ENCODE results near the gene ZSCAN10.
A peak's percentile ranks its signal among the peaks of the same experiment; 100 is the strongest.

The ZSCAN10 gene

DNA sequence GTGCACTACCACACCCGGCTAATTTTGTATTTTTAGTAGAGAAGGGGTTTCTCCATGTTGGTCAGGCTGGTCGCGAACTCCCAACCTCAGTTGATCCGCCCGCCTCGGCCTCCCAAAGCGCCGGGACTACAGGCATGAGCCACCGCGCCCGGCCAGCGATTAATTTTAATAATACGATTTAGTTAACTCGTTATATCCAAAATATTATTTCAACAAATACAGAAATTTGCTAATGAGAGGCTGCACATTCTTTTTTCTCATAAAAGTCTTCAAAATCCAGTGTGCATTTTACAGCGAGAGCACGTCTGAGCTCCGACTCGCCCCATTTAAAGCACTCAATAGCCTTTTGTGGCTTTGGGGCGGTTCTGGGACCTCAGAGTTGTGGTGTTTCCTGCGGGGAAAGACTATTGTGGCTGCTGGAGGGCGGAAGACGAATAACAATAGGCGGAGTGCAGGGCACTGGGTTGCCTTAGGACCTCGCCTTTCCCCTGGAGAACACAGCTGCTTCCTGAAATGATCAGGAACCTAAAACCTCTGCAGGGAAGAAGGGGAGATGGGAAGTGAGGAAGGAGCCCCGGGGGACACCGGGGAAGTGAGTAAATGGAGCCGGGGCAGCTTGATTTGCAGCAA is 2.9 kb upstream of the ZSCAN10 start:
- DNase-seq: peak; percentile 13

DNA sequence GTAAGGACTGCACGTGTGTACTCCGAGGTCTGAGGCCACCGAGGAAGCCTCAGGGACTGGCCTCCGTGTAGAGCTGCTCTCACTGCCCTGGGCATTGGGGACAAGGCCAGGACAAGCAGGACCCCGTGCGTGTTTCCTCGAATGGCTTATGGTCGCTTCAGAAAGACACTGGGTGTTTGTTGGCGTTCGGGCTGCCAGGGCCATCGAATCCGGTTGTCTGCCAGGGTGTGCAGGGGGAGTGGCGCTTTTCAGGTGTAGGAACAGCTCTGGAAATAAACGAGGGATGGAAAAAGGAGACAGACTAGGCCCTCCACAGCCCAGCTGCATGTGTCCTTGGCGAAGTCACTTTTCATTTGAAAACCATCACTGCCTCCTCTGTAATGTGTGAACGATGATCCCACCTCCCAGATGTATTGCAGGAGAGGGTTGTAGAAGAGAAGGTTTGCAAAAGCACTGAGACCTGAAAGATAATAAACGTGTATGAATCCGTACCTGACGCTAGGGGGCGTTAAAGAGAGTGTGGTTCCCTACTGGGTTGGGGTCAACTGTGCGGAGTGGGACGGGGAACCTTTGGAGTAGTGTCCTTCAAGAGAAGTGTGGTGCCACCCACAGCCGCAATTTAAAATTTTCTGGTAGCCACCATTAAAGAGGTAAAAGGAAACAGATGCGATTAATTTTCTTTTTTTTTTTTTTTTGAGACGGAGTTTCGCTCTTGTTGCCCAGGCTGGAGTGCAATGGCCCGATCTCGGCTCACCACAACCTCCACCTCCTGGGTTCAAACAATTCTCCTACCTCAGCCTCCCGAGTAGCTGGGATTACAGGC is 2.1 kb upstream of the ZSCAN10 start:
- peak; percentile 36 for DNase-seq

DNA sequence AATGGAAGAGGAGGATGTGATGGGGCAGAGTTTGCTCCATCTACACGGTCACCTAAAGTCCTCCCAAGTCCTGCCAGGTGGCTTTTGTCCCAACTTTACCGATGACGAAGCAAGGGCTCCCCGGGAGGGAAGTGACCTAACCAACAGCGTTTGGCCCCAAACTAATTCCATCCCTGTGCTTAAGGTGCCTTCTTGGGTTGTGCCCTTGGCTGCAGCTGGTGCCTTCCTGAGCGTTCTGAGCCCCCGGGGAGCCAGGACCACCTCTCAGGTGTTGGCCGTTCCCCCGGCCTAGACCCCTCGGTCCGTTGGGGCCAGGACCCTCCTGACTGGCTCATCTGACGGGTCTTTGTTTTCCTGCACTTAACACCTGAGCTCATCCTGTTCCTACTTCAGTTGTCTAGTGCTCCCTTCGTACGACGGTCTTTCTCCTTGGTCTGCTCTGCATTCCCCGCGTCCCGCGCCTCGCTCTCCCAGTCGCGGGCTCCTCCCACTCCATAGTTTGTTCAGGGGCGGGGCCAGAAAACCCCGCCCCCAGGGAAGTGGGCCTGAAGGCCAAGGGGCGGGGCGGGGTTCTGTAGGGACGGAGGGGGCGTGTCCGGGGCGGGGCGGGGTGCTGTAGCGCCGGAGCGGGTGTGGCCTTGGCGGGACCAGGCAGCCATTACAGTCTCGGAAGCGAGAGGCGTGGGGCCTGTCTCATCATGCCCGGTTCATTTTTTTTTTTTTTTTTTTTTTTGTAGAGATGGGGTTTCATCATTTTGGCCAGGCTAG is 822 bp upstream of the ZSCAN10 start:
- peak; percentile 94 for DNase-seq

DNA sequence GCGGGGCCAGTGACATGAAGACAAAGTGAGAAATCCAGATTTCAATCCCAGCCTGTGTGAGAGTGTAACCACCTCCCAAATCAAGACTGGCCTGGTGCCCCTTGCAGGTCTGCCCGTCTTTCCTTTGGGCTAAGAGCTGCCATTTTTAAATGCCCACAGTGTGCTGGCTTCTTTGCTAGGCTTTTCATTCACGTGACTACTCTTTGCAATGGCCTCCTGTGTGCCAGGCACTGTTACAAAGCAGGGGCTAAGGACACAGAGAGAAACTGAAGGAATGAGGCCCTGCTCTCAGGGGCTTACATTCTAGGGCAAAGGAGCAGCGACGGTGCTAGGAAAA is 269 bp upstream of the ZSCAN10 start:
- DNase-seq: no peak

DNA sequence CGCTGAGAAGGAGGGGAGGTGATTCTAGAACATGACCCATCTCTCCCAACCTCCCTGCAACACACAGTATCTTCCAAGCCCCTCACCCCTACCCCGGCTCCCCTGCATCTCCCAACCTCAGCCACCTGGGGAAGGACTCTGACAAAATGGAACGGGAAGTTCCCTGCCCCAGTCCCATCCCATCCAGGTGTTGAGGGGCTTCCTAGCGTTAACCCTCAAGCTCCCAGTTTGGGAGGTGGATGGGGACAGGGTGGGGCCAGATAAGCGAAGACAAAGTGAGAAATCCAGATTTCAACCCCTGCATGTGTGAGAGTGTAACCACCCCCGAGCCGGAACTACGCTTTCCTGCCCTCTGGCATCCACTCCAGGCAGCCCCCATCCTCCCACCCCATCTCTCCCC is 1.8 kb downstream of the ZSCAN10 start:
- DNase-seq: no peak

DNA sequence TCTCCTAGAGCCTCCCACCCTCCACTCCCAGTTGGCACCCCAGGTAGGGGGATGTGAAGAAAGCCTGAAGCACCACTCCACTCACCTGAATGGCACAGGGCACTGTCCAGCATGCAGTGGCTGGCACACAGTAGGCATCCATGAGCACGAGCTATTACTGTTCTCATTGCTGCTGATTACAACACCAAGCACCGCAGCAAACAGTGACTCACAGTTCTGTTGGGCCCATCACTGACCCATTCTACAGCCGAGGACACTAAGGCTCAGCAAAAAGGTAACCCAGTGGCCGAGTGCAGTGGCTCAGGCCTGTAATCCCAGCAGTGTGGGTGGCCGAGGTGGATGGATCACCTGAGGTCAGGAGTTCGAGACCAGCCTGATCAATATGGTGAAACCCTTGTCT is 2.7 kb downstream of the ZSCAN10 start:
- no peak for DNase-seq

DNA sequence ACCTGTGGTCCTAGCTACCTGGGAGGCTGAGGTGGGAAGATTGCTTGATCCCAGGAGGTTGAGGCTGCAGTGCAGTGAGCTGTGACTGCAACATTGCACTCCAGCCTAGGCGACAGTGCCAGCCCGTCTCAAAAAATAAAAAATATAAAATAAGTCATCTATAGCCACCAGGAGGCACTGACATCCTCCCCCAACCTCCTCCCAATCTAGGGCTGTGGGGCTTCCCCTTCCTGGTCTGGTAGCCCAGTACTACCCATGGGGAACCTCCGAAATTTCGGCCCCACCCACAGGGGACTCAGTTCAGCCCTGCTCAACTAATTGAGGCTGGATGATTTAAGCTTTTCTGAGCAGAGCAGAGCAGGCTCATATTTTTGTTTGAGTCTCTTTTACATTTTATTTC is 3.2 kb downstream of the ZSCAN10 start:
- peak; percentile 41 for DNase-seq

DNA sequence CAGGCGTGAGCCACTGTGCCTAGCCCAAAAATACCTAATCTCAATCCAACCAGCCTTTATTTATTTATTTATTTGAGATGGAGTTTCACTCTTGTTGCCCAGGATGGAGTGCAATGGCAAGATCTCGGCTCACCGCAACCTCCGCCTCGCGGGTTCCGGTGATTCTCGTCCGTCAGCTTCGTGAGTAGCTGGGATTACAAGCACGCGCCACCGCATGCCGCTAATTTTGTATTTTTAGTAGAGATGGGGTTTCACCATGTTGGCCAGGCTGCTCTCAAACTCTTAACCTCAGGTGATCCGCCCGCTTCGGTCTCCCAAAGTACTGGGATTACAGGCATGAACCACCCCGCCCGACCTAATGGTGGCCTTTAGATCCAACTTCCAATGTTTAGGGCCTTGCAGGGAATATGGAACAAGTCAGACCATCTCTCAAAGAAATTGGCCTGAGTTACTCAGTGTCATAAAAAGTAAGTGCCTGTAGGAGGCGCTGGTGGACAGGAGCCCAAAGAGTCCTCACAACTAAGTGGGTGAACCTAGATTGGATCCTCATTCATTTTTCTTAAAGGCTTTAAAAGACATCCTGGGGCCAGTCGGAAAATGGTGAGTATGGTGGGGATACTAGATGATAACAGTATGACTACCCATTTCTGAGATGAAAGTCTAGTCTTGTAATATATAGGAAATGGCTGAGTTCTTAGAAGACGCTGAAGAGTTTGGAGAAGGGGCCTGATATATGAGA is 4.6 kb downstream of the ZSCAN10 start:
- DNase-seq: peak; percentile 38

DNA sequence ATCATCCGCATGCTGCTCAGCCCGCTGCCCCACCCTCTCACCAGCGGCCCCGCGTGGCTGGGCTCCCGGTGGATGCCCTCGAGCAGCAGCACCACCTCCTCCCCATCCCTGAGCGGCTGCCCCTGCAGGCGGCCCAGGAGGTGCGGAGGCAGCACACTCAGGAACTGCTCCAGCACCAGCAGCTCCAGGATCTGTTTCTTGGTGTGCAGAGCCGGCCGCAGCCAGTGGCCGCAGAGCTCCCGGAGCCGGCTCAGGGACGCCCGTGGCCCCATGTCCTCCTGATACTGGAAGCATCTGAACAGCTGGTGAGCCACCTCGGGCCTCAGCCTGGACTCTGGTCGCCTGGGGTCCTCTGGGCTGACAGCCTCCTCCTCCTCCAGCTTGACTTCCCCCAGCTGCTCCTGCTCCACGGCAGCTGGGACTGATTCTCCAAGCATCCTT is 6.6 kb downstream of the ZSCAN10 start:
- DNase-seq: no peak

DNA sequence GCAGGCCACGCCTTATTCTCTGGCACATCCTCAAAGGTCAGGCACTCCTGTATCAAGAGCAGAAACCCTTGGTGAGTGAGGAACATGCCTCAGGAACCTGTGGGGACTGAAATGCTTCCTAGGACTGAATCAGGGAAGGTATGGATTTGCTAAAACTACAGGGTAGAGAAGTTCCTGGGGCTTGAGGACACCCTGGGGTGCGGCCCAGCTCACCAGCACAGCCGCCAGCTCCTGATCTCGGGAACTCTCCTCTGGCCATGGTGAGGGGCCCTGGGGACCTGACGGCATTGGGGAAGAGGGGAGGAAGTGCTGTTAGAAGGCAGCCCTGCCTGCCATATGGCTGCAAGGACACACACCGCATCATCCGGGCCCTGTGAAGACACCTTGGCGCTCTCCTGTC is 7.5 kb downstream of the ZSCAN10 start:
- no peak for DNase-seq

DNA sequence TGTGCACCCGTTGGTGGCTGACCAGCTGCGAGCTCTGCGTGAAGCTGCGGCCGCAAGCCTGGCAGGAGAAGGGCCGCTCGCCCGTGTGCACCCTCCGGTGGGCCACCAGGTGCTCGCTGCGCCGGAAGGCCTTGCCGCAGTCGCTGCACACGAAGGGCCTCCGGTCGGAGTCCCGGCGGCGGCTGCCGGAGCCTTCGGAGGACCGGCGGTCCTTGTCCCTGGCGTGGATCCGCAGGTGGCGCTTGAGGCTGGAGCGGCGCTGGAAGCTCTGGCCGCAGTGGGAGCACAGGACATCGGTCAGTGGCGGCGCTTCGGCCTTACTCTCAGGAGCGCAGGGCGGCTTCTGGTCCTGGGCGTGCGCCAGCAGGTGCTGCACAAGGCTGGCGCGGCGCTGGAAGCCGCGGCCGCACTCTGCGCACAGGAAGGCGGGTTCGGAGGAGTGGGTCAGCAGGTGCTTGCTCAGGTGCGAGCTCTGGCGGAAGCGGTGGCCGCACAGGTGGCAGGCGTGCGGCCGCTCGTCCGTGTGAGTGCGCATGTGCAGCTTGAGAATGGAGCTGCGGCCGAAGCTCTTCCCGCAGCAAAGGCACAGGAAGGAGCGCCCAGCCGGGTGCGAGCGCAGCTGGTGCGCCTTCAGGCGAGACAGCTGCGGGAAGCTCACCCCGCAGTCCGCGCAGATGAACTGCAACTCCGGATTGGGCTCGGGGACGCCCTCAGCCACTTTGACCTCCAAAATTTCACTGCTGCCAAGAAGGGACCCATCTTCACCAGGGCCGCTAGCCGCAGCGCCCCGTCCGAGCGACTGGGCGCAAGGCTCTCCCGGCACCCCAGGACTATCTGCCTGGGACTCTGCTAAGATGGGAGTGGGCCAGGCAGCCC is 9.1 kb downstream of the ZSCAN10 start:
- DNase-seq: no peak

DNA sequence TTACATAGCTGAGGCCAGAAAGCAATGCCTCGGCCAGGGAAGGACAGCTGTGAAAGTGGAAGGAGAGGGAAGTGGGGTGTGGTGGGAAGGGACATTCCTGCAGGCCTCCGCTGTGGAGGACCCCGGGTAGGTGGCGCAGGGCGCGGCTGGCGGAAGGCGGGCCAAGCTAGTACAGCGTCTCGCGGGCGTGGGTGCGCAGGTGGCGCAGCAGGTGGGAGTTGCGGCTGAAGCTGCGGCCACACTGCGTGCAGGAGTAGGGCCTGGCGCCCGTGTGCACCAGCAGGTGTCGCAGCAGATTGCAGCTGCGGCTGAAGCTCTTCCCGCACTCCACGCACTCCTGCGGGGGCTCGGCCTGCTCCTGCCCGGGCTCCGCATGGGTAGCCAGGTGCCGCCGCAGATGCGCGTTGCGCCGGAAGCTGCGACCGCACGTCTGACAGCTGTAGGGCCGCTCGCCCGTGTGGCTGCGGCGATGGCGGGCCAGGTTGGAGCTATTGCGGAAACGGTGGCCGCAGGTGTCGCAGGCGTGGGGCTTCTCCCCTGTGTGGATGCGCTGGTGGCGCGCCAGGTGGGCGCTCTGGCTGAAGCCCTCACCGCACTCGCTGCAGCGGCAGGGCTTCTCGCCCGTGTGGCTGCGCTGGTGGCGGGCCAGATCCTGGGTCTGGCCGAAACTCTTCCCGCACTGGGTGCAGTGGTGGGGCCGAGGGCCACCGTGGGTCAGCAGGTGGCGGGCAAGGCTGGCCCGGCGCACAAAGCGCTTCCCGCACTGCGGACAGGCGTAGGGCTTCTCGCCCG is 10.0 kb downstream of the ZSCAN10 start:
- DNase-seq: no peak

DNA sequence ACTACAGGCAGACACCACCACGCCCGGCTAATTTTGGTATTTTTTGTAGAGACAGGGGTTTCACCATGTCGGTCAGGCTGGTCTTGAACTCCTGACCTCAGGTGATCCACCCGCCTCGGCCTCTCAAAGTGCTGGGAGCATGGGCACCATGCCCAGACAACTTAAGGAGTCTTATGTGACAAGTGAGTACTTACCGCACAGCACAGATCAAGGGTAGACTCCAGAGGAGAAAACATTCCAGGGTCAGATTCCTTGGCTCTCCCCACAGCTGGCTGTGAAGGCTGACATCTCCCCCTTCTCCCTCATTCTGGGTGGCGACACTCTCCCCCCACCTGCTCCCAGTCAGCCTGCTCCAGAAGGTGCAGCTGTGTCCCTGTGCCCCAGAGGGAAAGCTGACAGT is 10.6 kb downstream of the ZSCAN10 start:
- no peak for DNase-seq

DNA sequence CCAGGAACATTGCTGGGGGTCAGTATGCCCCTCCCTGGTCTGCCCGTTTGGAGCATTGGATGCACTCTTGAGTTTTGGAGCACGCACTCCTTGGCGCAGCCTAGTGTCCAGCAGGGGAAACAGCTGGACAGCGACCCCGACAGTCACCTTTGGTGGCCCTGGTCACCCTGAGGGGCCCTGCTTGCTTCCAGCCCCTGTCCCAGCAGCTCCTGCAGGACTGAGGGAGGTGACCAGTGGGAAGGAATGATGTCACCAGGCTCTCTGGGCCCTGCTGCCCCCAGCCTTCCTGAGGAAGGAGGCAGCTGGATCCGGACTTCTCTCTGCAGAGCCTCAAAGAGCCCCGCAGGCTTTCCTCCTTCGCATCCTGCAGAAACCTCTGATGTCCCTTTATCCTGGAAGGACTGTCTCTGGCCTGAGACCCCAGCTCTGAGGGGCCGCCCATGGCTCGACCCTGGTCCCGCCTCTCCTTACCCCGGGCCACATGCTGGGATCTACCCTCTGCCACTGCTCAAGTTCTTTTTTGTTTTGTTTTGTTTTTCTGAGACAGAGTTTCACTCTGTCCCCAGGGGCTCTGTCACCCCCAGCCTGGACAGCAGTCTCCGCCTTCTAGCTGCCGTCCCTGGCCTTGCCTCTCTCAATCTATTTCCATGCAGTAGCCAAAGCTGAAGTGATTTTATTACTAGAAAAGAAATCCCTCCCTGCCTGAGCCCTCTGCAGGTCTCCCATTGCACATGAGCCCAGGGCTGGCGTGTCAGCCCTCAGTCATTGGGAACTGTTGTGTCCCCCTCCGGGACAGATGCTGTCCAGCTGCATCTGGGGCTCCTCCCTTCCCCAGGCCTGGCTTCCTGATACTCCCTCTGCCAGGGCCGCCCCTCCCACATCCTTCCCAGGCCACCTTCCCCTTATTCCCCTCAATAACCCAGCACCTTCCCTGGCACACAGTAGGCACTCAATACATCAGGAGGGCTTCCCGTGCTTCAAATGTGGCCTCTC is 11.6 kb downstream of the ZSCAN10 start:
- DNase-seq: no peak

DNA sequence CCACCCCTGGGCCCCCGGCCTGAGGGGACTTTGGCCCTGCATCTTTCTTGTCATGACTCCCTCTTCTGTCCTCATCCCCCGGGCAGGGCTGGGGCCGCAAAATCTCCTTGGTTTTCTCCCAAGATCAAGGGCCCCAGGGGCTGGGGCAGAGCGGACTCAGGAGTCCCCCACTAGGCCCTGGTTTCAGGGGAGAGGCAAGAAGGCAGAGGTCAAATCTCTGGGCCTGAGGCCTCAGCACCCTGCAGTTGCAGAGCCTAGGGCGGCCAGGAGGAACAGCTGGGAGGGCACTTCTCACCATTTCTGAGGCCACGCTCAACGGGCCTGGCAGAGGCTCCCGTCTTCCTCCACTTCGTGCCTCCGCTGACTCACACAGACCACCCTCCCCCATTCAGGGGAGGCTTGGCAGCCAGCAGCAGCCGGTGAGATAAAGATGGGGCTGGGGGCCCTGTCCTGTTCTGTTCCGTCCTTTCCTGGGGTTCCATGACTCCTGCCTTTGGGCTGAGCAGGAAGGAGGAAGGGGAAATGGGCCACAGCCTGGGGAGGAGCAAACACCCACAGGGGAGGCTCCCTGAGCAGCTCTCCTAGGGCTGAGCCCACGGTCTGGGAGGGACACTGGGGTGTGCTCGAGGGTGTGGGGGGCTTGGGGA is 12.4 kb downstream of the ZSCAN10 start:
- no peak for DNase-seq

DNA sequence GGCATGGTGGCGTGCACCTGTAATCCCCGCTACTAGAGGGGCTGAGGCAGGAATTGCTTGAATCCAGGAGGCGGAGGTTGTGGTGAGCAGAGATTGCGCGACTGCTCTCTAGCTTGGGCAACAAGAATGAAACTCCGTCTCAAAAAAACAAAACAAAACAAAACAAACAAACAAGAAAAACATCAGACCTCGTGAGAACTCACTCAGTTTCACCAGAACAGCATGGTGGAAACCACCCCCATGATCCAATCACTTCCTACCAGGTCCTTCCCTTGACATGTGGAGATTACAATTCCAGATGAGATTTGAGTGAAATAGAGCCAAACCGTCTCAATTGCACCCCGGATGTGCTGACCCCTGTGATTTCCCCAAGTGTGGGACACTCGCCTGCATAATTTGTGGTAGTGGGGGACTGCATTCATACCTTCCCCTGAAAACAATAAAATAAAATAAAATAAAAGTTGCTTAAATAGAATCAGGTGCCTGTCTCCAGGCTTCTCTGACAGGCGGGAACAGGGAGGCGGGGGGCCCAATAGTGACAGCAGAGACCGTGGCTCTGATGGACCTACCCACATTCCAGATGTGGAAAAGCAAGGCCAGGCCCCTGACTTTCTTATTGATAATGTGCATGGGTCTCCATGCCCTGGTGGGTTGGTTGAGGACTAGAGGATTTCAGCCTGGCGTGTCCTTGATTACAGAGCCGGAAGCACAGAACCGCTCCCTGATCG is 13.1 kb downstream of the ZSCAN10 start:
- DNase-seq: no peak

DNA sequence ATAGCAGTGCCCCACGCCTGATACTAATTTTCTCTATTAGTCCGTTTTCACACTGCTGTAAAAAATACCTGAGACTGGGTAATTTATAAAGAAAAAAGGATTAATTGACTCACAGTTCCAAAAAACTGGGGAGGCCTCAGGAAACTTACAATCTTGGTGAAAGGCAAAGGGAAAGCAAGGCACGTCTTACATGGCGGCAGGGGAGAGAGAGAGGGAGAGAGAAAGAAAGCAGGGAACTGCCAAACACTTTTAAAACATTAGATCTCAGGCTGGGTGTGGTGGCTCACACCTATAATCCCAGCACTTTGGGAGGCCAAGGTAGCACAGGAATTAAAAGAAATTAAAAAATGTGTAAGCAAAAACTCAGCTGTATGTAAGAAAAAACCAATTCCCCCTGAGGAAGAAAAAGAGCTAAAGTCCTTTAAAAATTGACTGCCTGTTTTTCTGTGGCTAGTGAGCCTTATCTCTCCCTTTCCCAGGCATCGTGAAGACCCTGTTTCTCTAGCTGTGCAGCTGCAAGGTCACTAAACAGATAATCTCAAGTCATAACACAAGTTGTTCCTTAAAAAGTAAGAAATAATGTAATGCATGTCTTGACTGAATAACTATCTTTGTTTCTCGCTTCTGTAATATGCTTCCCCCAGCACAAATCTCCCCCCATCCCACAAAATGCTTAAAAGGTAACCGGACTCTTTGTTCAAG is 14.0 kb downstream of the ZSCAN10 start:
- DNase-seq: no peak

DNA sequence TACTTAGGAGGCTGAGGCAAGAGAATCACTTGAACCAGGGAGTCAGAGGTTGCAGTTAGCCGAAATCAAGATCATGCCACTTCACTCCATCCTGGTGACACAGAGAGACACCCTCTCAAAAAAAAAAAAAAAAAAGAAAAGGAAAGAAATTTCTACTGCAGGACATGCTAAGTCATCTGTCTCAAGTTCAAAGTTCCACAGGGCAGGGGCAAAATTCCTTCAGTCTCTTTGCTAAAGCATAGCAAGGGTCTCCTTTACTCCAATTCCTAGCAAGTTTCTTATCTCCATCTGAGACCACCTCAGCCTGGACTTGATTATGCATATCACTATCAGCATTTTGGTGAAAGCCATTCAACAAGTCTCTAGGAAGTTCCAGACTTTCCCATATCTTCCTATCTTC is 14.6 kb downstream of the ZSCAN10 start:
- no peak for DNase-seq
